Measurements from ENCODE around the gene ACOX1.

DNA sequence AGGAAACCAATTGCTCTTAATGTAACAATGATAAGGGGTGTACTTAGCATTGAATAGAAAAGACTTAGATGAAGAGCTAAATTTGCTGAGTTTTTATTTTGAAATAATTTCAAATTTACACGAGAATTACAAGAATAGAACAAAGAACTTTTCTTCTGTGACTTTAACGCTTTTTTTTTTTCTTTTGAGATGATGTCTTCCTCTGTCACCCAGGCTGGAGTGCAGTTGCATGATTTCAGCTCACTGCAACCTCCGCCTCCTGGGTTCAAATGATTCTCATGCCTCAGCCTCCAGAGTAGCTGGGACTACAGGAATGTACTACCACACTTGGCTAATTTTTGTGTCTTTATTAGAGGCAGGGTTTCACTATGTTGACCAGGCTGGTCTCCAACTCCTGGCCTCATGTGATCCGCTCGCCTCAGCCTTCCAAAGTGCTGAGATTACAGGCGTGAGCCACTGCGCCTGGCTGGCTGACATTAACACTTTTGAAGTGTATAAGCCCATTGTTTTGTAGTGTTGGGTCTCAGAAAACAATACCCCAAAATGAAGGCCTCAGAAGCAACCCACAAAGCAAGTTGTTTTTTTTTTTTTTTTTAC, 2.2 kb upstream of the ACOX1 start:
- TF ChIP-seq CTCF (optimal IDR thresholded peaks at IDR 0.05 in 1 of 3, IDR thresholded peaks at IDR 0.05 in 1 of 3, conservative IDR thresholded peaks at IDR 0.05 in 1 of 3; ENCODE audit: extremely low read depth in 1 of 3, insufficient read depth in 2 of 3, low read length in 3 of 3) (no peak), EZH2 (IDR thresholded peaks at IDR 0.05; ENCODE audit: low read length) (no peak)
